Activated CD4-positive, alpha-beta T cell treated with anti-CD3 and anti-CD28 coated beads for 24 hours (primary cell): ENCODE data around the gene ZNF708.
"Not testable (repeated sequence)": the region's sequence is repeated elsewhere in the genome, so short reads cannot be mapped to it uniquely, and the experiment has no call there.

Source experiments
- DNase-seq, 2 donors: peaks; one replicate each; pipeline ENCODE4 v3.0.0-alpha.2; 2020; ENCODE audit warnings: low read depth in 2 of 2

ZNF708 gene

DNA sequence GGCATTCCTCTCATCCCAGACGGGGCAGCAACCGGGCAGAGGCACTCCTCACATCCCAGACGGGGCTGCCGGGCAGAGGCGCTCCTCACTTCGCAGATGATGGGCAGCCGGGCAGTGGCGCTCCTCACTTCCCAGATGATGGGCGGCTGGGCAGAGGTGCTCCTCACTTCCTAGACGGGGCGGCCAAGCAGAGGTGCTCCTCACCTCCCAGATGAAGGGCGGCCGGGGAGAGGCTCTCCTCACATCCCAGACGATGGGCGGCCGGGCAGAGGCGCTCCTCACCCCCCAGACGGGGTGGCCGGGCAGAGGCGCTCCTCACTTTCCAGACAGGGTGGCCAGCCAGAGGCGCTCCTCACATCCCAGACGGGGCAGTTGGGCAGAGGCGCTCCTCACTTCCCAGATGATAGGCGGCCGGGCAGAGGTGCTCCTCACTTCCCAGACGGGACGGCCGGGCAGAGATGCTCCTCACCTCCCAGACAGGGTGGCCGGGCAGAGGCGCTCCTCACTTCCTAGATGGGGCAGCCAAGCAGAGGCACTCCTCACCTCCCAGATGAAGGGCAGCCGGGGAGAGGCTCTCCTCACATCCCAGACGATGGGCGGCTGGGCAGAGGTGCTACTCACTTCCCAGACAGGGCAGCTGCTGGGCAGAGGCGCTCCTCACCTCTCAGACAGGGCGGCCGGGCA, 68.9 kb downstream of the ZNF708 start:
- DNase-seq: no peak

DNA sequence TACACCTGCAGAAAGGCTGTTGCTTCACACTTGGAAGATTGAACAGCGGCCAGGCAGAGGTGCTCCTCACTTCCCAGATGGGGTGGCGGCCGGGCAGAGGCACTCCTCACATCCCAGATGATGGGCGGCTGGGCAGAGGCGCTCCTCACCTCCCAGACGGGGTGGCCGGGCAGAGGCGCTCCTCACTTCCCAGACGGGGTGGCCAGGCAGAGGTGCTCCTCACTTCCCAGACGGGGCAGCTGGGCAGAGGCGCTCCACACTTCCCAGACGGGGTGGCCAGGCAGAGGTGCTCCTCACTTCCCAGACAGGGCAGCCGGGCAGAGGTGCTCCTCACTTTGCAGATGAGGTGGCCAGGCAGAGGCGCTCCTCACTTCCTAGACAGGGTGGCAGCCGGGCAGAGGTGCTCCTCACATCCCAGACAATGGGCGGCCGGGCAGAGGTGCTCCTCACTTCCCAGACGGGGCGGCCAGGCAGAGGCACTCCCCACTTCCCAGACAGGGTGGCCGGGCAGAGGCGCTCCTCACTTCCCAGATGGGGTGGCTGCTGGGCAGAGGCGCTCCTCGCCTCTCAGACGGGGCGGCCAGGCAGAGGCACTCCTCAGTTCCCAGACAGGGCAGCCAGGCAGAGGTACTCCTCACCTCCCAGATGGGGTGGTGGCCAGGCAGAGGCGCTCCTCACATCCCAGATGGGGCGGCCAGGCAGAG, 69.6 kb downstream of the ZNF708 start:
- not testable (repeated sequence) for DNase-seq

DNA sequence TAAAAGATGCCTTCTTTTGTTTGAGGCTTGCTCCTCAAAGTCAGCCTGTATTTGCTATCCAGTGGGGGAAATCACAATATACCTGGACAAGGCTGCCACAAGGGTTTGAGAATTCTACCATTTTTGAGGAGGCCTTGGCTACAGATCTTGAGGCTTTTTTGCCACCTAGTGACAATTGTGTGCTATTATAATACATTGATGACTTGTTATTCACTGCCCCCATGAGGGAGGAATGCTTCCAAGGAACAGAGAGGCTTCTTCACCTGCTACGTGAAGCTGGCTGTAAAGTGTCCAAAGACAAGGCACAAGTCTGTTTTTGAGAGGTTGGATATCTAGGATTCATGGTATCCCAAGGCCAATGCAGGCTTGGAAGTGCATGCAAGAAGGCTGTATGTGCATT, 72.5 kb downstream of the ZNF708 start:
- no peak for DNase-seq
